GM12878 (cell line): ENCODE results near the gene GPR62. TPM values are rescaled to one million over a fixed set of nuclear protein-coding genes. Genes with fewer than 3 reads are reported as not detected.

ENCODE experiments used
- ATAC-seq: fragments of 200-7000 bp; cut with Tn5 transposase; 3 replicates; pipeline ENCODE4 v1.9.1; 2020; ENCODE audit warnings: mild to moderate bottlenecking, moderate library complexity
- BruUV-seq: library from RNA; stranded (reverse); fragments of 400-500 nt; replicated peaks from 2 replicates; lab custom pipeline; 2021; lab: Mats Ljungman, UMichigan
- CTCF ChIA-PET: fragments of 300-600 bp; sonication (Branson Sonifier 250); formaldehyde crosslinking; extraction: SDS; loops from one replicate; lab custom pipeline; 2021; ENCODE audit warnings: inconsistent platforms; lab: Yijun Ruan, JAX
- POLR2A ChIA-PET: fragments of 350-600 bp; formaldehyde crosslinking; extraction: SDS; loops from one replicate; lab custom pipeline; 2021; ENCODE audit warnings: inconsistent platforms; lab: Charles Lee
- RAD21 ChIA-PET: fragments of 300-600 bp; sonication (Branson Sonifier 250); formaldehyde crosslinking; loops from one replicate; lab custom pipeline; 2023; ENCODE audit warnings: antibody characterized with exemption; ENCODE audit not compliant: unreplicated experiment; lab: Charles Lee
- SMC1A ChIA-PET: fragments of 300-600 bp; sonication (Branson Sonifier 250); formaldehyde crosslinking; loops from one replicate; lab custom pipeline; 2023; ENCODE audit not compliant: unreplicated experiment, uncharacterized antibody; lab: Charles Lee
- DNase-seq: peaks from one replicate; pipeline ENCODE4 v3.0.0-alpha.2; 2011; ENCODE audit warnings: low read depth, low spot score
- FAIRE-seq: peaks from 3 replicates; lab custom pipeline; 2011; peaks lifted over from hg19 to GRCh38; lab: Jason Lieb, UNC
- H2AFZ ChIP-seq: 2 replicates; pipeline ENCODE4 v1.6.0; 2011; ENCODE audit warnings: low read depth, low read length, control low read depth; ENCODE audit not compliant: control insufficient read depth
- H3K27ac ChIP-seq: 2 replicates; pipeline ENCODE4 v1.5.1; 2011; ENCODE audit warnings: control low read depth; ENCODE audit not compliant: control insufficient read depth, insufficient read depth
- H3K27me3 ChIP-seq, 2 experiments: replicated peaks in 1 of 2; 2 replicates each; pipeline versions ENCODE4 v1.6.0 to v1.6.1; 2011; ENCODE audit warnings: low read length in 1 of 2; ENCODE audit not compliant: control insufficient read depth in 2 of 2, insufficient read depth in 2 of 2
- H3K36me3 ChIP-seq, 2 experiments: 2 replicates each; pipeline ENCODE4 v1.5.1; 2011; ENCODE audit warnings: low read length in 1 of 2; ENCODE audit not compliant: control insufficient read depth in 2 of 2, insufficient read depth in 2 of 2
- H3K4me1 ChIP-seq: 2 replicates; pipeline ENCODE4 v1.6.1; 2011; ENCODE audit warnings: mild to moderate bottlenecking, low read length, moderate library complexity, mixed read lengths; ENCODE audit not compliant: control insufficient read depth, insufficient read depth
- H3K4me2 ChIP-seq: 2 replicates; pipeline ENCODE4 v1.6.0; 2011; ENCODE audit warnings: control low read depth; ENCODE audit not compliant: control insufficient read depth, insufficient read depth
- H3K4me3 ChIP-seq: fragments of 200-600 bp; sonication (generic); 2 replicates; pipeline ENCODE4 v1.5.1; 2016
- H3K79me2 ChIP-seq: 2 replicates; pipeline ENCODE4 v1.6.0; 2011; ENCODE audit warnings: low read length; ENCODE audit not compliant: control insufficient read depth, insufficient read depth
- H3K9ac ChIP-seq: 2 replicates; pipeline ENCODE4 v1.8.0; 2011; ENCODE audit warnings: low read length, control low read depth, mixed read lengths; ENCODE audit not compliant: control insufficient read depth, insufficient read depth
- H3K9me3 ChIP-seq: replicated peaks from 3 replicates; pipeline ENCODE4 v1.5.1; 2011; ENCODE audit warnings: mild to moderate bottlenecking, low read length; ENCODE audit not compliant: control insufficient read depth, insufficient read depth
- H4K20me1 ChIP-seq: 2 replicates; pipeline ENCODE4 v1.6.0; 2011; ENCODE audit not compliant: control insufficient read depth, insufficient read depth
- CBX5 ChIP-seq: sonication (generic); IDR thresholded peaks from 2 replicates; pipeline ENCODE4 v1.6.1; 2016; ENCODE audit warnings: low read depth, moderate library complexity, mild to moderate bottlenecking, inconsistent platforms
- CEBPB ChIP-seq, 2 experiments: fragments of 150-350 bp in 1 of 2; IDR thresholded peaks; 2 replicates each; pipeline ENCODE4 v1.6.1; 2012 to 2014; ENCODE audit warnings: low read depth in 2 of 2, low read length in 2 of 2, borderline replicate concordance in 1 of 2, inconsistent platforms in 1 of 2
- GABPA ChIP-seq: IDR thresholded peaks from 2 replicates; pipeline ENCODE4 v1.6.1; 2014; ENCODE audit warnings: antibody characterized with exemption, low read depth, mild to moderate bottlenecking, inconsistent platforms
- HDAC6 ChIP-seq: fragments of 200-600 bp; sonication (generic); IDR thresholded peaks from one replicate; pipeline ENCODE4 v1.8.0; 2017; ENCODE audit warnings: antibody characterized with exemption; ENCODE audit not compliant: unreplicated experiment
- NBN ChIP-seq: fragments of 450-650 bp; IDR thresholded peaks from 2 replicates; pipeline ENCODE4 v1.6.1; 2016
- PAX5 ChIP-seq: IDR thresholded peaks from 2 replicates; pipeline ENCODE4 v1.6.1; 2011; ENCODE audit warnings: low read depth, low read length, borderline replicate concordance
- SREBF1 ChIP-seq: IDR thresholded peaks from 2 replicates; pipeline ENCODE4 v1.6.1; 2012; ENCODE audit warnings: mild to moderate bottlenecking, low read length
- SRF ChIP-seq, 2 experiments: IDR thresholded peaks; 2 replicates each; pipeline ENCODE4 v1.6.1; 2011; ENCODE audit warnings: low read depth in 2 of 2, low read length in 2 of 2, mild to moderate bottlenecking in 1 of 2, moderate library complexity in 1 of 2
- STAT1 ChIP-seq: fragments of 450-650 bp; conservative IDR thresholded peaks from 2 replicates; pipeline ENCODE4 v1.6.1; 2014; ENCODE audit warnings: antibody characterized with exemption, mild to moderate bottlenecking
- ZZZ3 ChIP-seq: IDR thresholded peaks from 2 replicates; pipeline ENCODE4 v1.6.1; 2011; ENCODE audit warnings: low read depth; ENCODE audit not compliant: control insufficient read depth, insufficient read length
- WGBS: methylation state at CpG from one replicate; pipeline ENCODE4 v1.1.6; 2016; ENCODE audit warnings: low lambda C conversion rate; ENCODE audit not compliant: insufficient replicate concordance, insufficient coverage; ENCODE audit errors: missing lambda C conversion rate; 5-methylcytosine and 5-hydroxymethylcytosine counted together
- in situ Hi-C: fragments of 300-500 bp; cut with MboI; formaldehyde crosslinking; loops from 9 replicates; pipeline ENCODE4 v1.14.3; 2018; ENCODE audit warnings: mixed read lengths
- intact Hi-C: fragments of 100-400 bp; cut with micrococcal nuclease; formaldehyde crosslinking; loops from one replicate; pipeline ENCODE4 v1.14.2; 2022; ENCODE audit not compliant: unreplicated experiment
- polyA plus RNA-seq, 11 experiments: library from polyadenylated mRNA; depleted of rRNA in 4 of 11; unstranded in 6 of 11; stranded (reverse) in 5 of 11; fragments of >200 nt; fragmentation: Nextera tagmentation in 4 of 11; fragmentation: Illumina TruSeq in 1 of 11; extraction: Ambion mirVana in 4 of 11; extraction: Trizol in 1 of 11; gene quantifications; 1 replicate in 1 of 11; 2 replicates in 10 of 11; pipeline versions ENCODE4 v1.2.1 to v1.2.3, GENCODE V29; 2011 to 2016; ENCODE audit warnings: inconsistent platforms in 2 of 11, missing spikeins in 2 of 11, low read depth in 1 of 11
- total RNA-seq, 4 experiments: library from RNA; depleted of rRNA in 3 of 4; stranded (reverse); fragments of >200 nt in 3 of 4; fragmentation: Illumina TruSeq in 1 of 4; extraction: Trizol in 1 of 4; gene quantifications; 2 replicates each; pipeline versions ENCODE4 v1.2.1 to v1.2.3, GENCODE V29; 2013 to 2021
- TF ChIP-seq, protein P1 (sequence below): fragments of 450-650 bp; IDR thresholded peaks from 2 replicates; pipeline ENCODE4 v1.6.1; 2014; ENCODE audit warnings: mild to moderate bottlenecking
- TF ChIP-seq, protein P2 (sequence below): IDR thresholded peaks from 2 replicates; pipeline ENCODE4 v1.6.1; 2012; ENCODE audit warnings: low read length, inconsistent platforms
- TF ChIP-seq, protein P3 (sequence below): fragments of 450-650 bp; IDR thresholded peaks from 2 replicates; pipeline ENCODE4 v1.6.1; 2017; ENCODE audit warnings: mild to moderate bottlenecking, moderate library complexity
- TF ChIP-seq, protein P4 (sequence below): IDR thresholded peaks from 2 replicates; pipeline ENCODE4 v1.6.1; 2011; ENCODE audit warnings: mild to moderate bottlenecking, low read depth, low read length, moderate library complexity; ENCODE audit not compliant: insufficient replicate concordance

GPR62 gene
- total and polyA plus RNA-seq, 10 of the 15 experiments (the other 5 are each of a cell fraction or from before 2014, with no cell fraction given) = not detected

DNA sequence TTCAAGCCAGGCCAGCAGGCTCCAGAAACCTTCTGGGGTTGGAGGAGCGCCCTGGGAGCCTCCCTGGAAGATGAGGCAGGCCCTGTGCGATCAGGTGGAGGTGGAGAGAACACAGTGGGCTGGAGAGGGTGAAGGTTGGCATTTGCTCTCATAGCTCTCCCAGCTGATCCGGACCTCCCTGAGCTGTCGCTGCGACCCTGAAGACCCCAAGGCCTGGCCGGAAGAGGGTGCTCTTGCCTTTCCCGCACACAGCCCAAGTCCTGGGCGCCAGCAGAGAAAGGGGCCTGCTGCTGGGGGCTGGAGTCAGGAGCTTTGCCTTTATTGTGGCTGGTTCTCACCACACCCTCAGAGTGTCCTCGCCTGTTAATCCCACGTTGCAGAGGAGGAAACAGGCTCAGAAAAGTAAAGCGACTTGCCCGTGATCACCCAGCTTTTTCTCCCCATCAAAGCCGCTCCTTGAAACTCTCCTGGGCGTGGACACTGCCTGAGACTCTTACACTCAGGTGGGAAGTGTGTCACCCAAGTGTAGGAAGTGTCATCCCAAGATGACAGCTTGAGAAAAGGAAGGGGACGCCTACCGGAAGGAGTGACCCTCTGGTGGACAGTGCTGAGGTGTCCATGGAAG lies 49.1 kb downstream of the GPR62 start (continued):
- TF ChIP-seq HDAC6 (no peak), CBX5 (no peak)
- TF ChIP-seq, protein P1, sequence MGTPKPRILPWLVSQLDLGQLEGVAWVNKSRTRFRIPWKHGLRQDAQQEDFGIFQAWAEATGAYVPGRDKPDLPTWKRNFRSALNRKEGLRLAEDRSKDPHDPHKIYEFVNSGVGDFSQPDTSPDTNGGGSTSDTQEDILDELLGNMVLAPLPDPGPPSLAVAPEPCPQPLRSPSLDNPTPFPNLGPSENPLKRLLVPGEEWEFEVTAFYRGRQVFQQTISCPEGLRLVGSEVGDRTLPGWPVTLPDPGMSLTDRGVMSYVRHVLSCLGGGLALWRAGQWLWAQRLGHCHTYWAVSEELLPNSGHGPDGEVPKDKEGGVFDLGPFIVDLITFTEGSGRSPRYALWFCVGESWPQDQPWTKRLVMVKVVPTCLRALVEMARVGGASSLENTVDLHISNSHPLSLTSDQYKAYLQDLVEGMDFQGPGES = no peak

DNA sequence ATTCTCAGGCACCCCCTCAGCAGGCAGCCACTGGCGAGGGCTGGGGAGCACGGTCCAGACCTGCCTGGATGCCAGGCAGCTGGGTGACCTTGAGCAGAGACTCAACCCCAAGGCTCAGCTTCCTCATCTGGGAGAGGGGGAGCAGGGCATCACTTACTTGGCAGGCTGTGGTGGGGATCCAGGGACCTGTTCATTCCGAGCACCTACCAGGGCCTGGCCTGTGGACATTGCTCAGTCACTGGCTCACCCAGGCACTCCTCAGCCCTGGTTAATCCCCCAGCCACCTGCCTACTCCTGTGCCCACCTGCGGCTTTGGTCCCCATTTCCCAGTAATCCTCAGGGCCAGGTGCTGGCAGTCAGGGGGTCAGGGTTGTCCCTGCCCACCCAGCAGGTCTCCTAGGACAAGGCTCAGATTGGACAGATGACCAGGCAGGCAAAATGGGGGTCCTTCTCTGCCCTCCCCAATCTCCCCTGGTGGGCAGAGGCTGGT lies 49.8 kb downstream of the GPR62 start:
- no peak overlapping the region for H2AFZ ChIP-seq
- SMC1A ChIA-PET = interaction anchor here (0.8 to 7.7 kb wide), 17 partner anchors 8 to 143 kb away, joined by 3 to 179 read pairs (median 6); partner anchors contain the start of genes DUSP7 and RRP9
- no peak for TF ChIP-seq STAT1
- no peak for TF ChIP-seq GABPA
- TF ChIP-seq ZZZ3 = no peak
- no peak for TF ChIP-seq PAX5
- TF ChIP-seq, protein P2, sequence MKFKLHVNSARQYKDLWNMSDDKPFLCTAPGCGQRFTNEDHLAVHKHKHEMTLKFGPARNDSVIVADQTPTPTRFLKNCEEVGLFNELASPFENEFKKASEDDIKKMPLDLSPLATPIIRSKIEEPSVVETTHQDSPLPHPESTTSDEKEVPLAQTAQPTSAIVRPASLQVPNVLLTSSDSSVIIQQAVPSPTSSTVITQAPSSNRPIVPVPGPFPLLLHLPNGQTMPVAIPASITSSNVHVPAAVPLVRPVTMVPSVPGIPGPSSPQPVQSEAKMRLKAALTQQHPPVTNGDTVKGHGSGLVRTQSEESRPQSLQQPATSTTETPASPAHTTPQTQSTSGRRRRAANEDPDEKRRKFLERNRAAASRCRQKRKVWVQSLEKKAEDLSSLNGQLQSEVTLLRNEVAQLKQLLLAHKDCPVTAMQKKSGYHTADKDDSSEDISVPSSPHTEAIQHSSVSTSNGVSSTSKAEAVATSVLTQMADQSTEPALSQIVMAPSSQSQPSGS = no peak
- no peak for TF ChIP-seq CEBPB (IDR thresholded peaks at IDR 0.05; ENCODE audit: borderline replicate concordance in 1 of 2, low read depth in 2 of 2, low read length in 2 of 2)
- no peak for TF ChIP-seq SREBF1
- TF ChIP-seq, protein P3, sequence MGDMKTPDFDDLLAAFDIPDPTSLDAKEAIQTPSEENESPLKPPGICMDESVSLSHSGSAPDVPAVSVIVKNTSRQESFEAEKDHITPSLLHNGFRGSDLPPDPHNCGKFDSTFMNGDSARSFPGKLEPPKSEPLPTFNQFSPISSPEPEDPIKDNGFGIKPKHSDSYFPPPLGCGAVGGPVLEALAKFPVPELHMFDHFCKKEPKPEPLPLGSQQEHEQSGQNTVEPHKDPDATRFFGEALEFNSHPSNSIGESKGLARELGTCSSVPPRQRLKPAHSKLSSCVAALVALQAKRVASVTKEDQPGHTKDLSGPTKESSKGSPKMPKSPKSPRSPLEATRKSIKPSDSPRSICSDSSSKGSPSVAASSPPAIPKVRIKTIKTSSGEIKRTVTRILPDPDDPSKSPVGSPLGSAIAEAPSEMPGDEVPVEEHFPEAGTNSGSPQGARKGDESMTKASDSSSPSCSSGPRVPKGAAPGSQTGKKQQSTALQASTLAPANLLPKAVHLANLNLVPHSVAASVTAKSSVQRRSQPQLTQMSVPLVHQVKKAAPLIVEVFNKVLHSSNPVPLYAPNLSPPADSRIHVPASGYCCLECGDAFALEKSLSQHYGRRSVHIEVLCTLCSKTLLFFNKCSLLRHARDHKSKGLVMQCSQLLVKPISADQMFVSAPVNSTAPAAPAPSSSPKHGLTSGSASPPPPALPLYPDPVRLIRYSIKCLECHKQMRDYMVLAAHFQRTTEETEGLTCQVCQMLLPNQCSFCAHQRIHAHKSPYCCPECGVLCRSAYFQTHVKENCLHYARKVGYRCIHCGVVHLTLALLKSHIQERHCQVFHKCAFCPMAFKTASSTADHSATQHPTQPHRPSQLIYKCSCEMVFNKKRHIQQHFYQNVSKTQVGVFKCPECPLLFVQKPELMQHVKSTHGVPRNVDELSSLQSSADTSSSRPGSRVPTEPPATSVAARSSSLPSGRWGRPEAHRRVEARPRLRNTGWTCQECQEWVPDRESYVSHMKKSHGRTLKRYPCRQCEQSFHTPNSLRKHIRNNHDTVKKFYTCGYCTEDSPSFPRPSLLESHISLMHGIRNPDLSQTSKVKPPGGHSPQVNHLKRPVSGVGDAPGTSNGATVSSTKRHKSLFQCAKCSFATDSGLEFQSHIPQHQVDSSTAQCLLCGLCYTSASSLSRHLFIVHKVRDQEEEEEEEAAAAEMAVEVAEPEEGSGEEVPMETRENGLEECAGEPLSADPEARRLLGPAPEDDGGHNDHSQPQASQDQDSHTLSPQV = no peak
- TF ChIP-seq NBN = no peak
- TF ChIP-seq SRF (IDR thresholded peaks at IDR 0.05; ENCODE audit: low read depth in 2 of 2, low read length in 2 of 2) = no peak
- TF ChIP-seq, protein P4, sequence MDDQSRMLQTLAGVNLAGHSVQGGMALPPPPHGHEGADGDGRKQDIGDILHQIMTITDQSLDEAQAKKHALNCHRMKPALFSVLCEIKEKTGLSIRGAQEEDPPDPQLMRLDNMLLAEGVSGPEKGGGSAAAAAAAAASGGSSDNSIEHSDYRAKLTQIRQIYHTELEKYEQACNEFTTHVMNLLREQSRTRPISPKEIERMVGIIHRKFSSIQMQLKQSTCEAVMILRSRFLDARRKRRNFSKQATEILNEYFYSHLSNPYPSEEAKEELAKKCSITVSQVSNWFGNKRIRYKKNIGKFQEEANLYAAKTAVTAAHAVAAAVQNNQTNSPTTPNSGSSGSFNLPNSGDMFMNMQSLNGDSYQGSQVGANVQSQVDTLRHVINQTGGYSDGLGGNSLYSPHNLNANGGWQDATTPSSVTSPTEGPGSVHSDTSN = no peak

More for the DNA sequence above, 49.8 kb downstream of the GPR62 start:
- H3K9ac ChIP-seq = no peak overlapping the region
- no peak overlapping the region for H3K27ac ChIP-seq
- no peaks in the 10 kb centered on the region for H3K9me3 ChIP-seq
- CTCF ChIA-PET = interaction anchor here (0.6 to 10.6 kb wide), 29 partner anchors 9 to 333 kb away, joined by 3 to 334 read pairs (median 7); partner anchors contain the start of genes ACY1, DUSP7, PARP3 and RRP9
- RAD21 ChIA-PET = interaction anchor here (1.1 to 8.5 kb wide), 20 partner anchors 7 to 334 kb away, joined by 3 to 165 read pairs (median 8); partner anchors contain the start of genes DUSP7, RPL29 and TLR9
- peaks cover 12% of the 10 kb centered on the region for H3K4me1 ChIP-seq
- no peaks in the 10 kb centered on the region; a peak in 1 of 4 replicates for H3K27me3 ChIP-seq
- in situ Hi-C loops (loop anchor here (5.0 kb wide), 1 partner anchor 137 kb away; no protein-coding TSS in a partner anchor), intact Hi-C loops (no loop called here)
- H4K20me1 ChIP-seq = no peaks in the 10 kb centered on the region
- POLR2A ChIA-PET = interaction anchor here (0.7 to 1.7 kb wide), 5 partner anchors 18 to 118 kb away, joined by 4 to 6 read pairs (median 4); no protein-coding TSS in a partner anchor
- DNase-seq (no peak), ATAC-seq (no peak), FAIRE-seq (no peak)
- BruUV-seq = no TSS peak
- H3K79me2 ChIP-seq = no peaks in the 10 kb centered on the region
- H3K36me3 ChIP-seq = no peaks in the 10 kb centered on the region
- 55% methylated on average over 4 of the region's 4 CpGs for WGBS
- no peak overlapping the region for H3K4me2 ChIP-seq
- H3K4me3 ChIP-seq = no peak overlapping the region
